Natural killer cell (primary cell): Measurements from ENCODE around the gene CAPN9. TPM values are rescaled to one million over a fixed set of nuclear protein-coding genes. Genes with fewer than 3 reads are reported as not detected.

Experiments
- ATAC-seq, 3 donors: fragments of 150-1000 bp in 2 of 3; fragments of 200-7000 bp in 1 of 3; cut with Tn5 transposase; 1 replicate in 1 of 3; 2 replicates in 2 of 3; pipeline ENCODE4 v1.10.0; 2021; ENCODE audit warnings: mild to moderate bottlenecking in 2 of 3, moderate library complexity in 2 of 3
- DNase-seq, 2 donors: peaks; one replicate each; pipeline versions ENCODE4 v3.0.0 to v3.0.0-alpha.2; 2013 to 2021; ENCODE audit warnings: mixed read lengths in 1 of 2
- H3K27ac ChIP-seq: one replicate; pipeline ENCODE4 v1.5.1; 2013; ENCODE audit warnings: mild to moderate bottlenecking, low read length
- H3K27me3 ChIP-seq: one replicate; pipeline ENCODE4 v1.6.1; 2013; ENCODE audit warnings: low read length; ENCODE audit not compliant: control insufficient read depth, insufficient read depth
- H3K36me3 ChIP-seq: one replicate; pipeline ENCODE4 v1.6.1; 2013; ENCODE audit warnings: low read length; ENCODE audit not compliant: control insufficient read depth, insufficient read depth
- H3K4me1 ChIP-seq: one replicate; pipeline ENCODE4 v1.6.1; 2013; ENCODE audit warnings: low read length; ENCODE audit not compliant: control insufficient read depth, insufficient read depth
- H3K4me3 ChIP-seq: one replicate; pipeline ENCODE4 v1.5.1; 2013; ENCODE audit warnings: low read length
- H3K9me3 ChIP-seq: one replicate; pipeline ENCODE4 v1.6.1; 2013; ENCODE audit warnings: low read length; ENCODE audit not compliant: control insufficient read depth, insufficient read depth
- H3K27ac Mint-ChIP-seq, 2 donors: one replicate each; pipeline ENCODE4 v1.8.0; 2022; ENCODE audit warnings: mild to moderate bottlenecking in 2 of 2, mixed read lengths in 2 of 2, moderate library complexity in 1 of 2
- H3K27me3 Mint-ChIP-seq, 2 donors: one replicate each; pipeline ENCODE4 v1.8.0; 2022; ENCODE audit warnings: low read depth in 2 of 2, mixed read lengths in 2 of 2
- H3K36me3 Mint-ChIP-seq: one replicate; pipeline ENCODE4 v1.8.0; 2022; ENCODE audit warnings: mixed read lengths
- H3K4me1 Mint-ChIP-seq, 2 donors: one replicate each; pipeline ENCODE4 v1.8.0; 2022; ENCODE audit warnings: mixed read lengths in 2 of 2
- H3K4me3 Mint-ChIP-seq: one replicate; pipeline ENCODE4 v1.8.0; 2022; ENCODE audit warnings: mild to moderate bottlenecking, moderate library complexity, mixed read lengths
- H3K9me3 Mint-ChIP-seq, 2 donors: one replicate each; pipeline ENCODE4 v1.8.0; 2022; ENCODE audit warnings: mixed read lengths in 2 of 2
- WGBS: methylation state at CpG from one replicate; pipeline ENCODE4 v1.1.7; 2013; ENCODE audit warnings: missing lambda C conversion rate; ENCODE audit not compliant: insufficient coverage; 5-methylcytosine and 5-hydroxymethylcytosine counted together
- intact Hi-C: fragments of 100-400 bp; cut with micrococcal nuclease; formaldehyde crosslinking; loops from one replicate; pipeline ENCODE4 v1.14.2; 2022
- total RNA-seq, 4 donors: library from RNA; stranded (reverse); fragments of 120-200 nt in 1 of 4; gene quantifications; one replicate each; pipeline versions ENCODE4 v1.2.3 to v1.2.4, GENCODE V29; 2013 to 2022
- TF ChIP-seq, protein P1 (sequence below): fragments of 200-600 bp; IDR thresholded peaks from one replicate; pipeline ENCODE4 v1.8.0; 2022; ENCODE audit warnings: antibody characterized with exemption

The CAPN9 gene
- total RNA-seq, 3 donors from 2014 or later (not counting 1 experiment from before 2014, with no cell fraction given), result not detected

DNA sequence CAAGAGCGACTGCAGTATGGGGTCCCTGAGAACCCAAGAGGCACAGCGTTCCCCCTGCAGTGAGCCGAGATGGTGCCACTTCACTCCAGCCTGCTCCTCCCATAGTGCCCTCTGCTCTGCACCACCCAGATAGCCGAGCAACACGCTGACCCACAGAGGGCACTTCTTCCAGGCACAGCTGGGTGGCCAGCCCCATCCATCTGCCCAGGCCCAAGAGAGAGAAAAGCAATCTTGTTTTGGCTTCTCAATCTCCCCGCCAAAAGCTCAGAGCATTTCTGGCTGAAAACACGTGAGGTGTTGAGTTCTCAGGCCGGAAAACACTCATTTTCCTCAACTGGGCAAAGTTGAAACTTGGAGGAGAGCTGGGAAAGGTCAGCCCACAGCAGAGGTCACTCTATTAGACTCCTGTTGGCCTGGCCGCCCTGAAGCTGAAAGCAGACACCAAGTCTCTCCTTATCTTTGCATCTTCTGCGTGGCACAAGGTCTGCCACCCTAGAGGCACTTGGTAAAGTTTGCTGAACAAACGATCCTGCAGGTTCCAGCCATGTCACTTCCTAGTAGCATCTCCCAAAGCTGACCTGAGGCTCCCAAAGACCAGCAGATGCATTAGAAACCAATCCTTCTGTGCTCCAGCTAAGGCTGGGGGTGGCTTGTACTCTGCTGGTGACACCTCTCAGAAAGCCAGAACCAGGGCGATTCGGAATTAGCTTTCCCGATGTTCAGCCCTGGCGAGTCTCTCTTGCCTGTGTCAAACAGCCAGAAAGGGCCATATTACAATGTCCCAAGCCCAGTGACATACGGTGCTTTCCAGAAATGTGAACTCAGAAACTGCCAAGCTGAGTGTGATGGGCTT lies 10.9 kb downstream of the CAPN9 start:
- TF ChIP-seq, protein P1, sequence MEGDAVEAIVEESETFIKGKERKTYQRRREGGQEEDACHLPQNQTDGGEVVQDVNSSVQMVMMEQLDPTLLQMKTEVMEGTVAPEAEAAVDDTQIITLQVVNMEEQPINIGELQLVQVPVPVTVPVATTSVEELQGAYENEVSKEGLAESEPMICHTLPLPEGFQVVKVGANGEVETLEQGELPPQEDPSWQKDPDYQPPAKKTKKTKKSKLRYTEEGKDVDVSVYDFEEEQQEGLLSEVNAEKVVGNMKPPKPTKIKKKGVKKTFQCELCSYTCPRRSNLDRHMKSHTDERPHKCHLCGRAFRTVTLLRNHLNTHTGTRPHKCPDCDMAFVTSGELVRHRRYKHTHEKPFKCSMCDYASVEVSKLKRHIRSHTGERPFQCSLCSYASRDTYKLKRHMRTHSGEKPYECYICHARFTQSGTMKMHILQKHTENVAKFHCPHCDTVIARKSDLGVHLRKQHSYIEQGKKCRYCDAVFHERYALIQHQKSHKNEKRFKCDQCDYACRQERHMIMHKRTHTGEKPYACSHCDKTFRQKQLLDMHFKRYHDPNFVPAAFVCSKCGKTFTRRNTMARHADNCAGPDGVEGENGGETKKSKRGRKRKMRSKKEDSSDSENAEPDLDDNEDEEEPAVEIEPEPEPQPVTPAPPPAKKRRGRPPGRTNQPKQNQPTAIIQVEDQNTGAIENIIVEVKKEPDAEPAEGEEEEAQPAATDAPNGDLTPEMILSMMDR, result no peak
- H3K36me3 ChIP-seq, result no peaks in the 10 kb centered on the region
- Mint-ChIP-seq H3K27ac (no peak overlapping the region), H3K9me3 (no peaks in the 10 kb centered on the region), H3K36me3 (no peaks in the 10 kb centered on the region), H3K27me3 (peaks cover 0 to 5% of the 10 kb centered on the region in 2 donors), H3K4me1 (peaks cover 0 to 4% of the 10 kb centered on the region in 2 donors), H3K4me3 (no peak overlapping the region)
- 90% methylated on average over 16 of the region's 16 CpGs for WGBS
- no peaks in the 10 kb centered on the region for H3K9me3 ChIP-seq
- no peaks in the 10 kb centered on the region for H3K4me1 ChIP-seq
- no peak overlapping the region for H3K4me3 ChIP-seq
- no peak overlapping the region for H3K27ac ChIP-seq
- intact Hi-C loops, result no loop called here
- no peak for ATAC-seq
- no peak for DNase-seq
- H3K27me3 ChIP-seq, result no peaks in the 10 kb centered on the region

GRCh38 chr1:230758709-230759368 lies 11.7 kb downstream of the CAPN9 start:
- ATAC-seq (no peak), DNase-seq (no peak)
- no peaks in the 10 kb centered on the region for H3K36me3 ChIP-seq
- Mint-ChIP-seq H3K36me3 (no peaks in the 10 kb centered on the region), H3K4me1 (peaks cover 0 to 3% of the 10 kb centered on the region in 2 donors), H3K4me3 (no peak overlapping the region), H3K27ac (no peak overlapping the region), H3K9me3 (no peaks in the 10 kb centered on the region), H3K27me3 (peaks cover 0 to 5% of the 10 kb centered on the region in 2 donors)
- TF ChIP-seq, protein P1, result no peak
- no peaks in the 10 kb centered on the region for H3K4me1 ChIP-seq
- H3K27ac ChIP-seq, result no peak overlapping the region
- WGBS, result 86% methylated on average over 8 of the region's 8 CpGs
- H3K9me3 ChIP-seq, result no peaks in the 10 kb centered on the region
- no peaks in the 10 kb centered on the region for H3K27me3 ChIP-seq
- H3K4me3 ChIP-seq, result no peak overlapping the region
- intact Hi-C loops, result no loop called here

- ATAC-seq (no peak), DNase-seq (no peak)
- no peaks in the 10 kb centered on the region for H3K27me3 ChIP-seq
- intact Hi-C loops, result no loop called here
- TF ChIP-seq, protein P1, result no peak
- no peaks in the 10 kb centered on the region for H3K9me3 Mint-ChIP-seq
- H3K9me3 ChIP-seq, result no peaks in the 10 kb centered on the region
- H3K4me3 Mint-ChIP-seq, result no peak overlapping the region
- H3K27ac ChIP-seq, result no peak overlapping the region
- H3K36me3 Mint-ChIP-seq, result no peaks in the 10 kb centered on the region
- H3K4me1 ChIP-seq, result no peaks in the 10 kb centered on the region
- no peak overlapping the region for H3K4me3 ChIP-seq
- no peak overlapping the region for H3K27ac Mint-ChIP-seq
- H3K27me3 Mint-ChIP-seq, result peaks cover 0 to 5% of the 10 kb centered on the region in 2 donors
- 92% methylated on average over 7 of the region's 7 CpGs for WGBS
- H3K36me3 ChIP-seq, result no peaks in the 10 kb centered on the region
- H3K4me1 Mint-ChIP-seq, result no peaks in the 10 kb centered on the region
Observed at GRCh38 chr1:230759369-230760065, 12.3 kb downstream of the CAPN9 start.
